HG03378 (cell line): ENCODE measurements around the gene OR10J1.

Experiments used
- ATAC-seq: cut with Tn5 transposase; IDR thresholded peaks from one replicate; pipeline ENCODE4 v1.9.1; 2021; ENCODE audit warnings: mild to moderate bottlenecking, moderate library complexity; ENCODE audit not compliant: unreplicated experiment

Gene OR10J1

DNA sequence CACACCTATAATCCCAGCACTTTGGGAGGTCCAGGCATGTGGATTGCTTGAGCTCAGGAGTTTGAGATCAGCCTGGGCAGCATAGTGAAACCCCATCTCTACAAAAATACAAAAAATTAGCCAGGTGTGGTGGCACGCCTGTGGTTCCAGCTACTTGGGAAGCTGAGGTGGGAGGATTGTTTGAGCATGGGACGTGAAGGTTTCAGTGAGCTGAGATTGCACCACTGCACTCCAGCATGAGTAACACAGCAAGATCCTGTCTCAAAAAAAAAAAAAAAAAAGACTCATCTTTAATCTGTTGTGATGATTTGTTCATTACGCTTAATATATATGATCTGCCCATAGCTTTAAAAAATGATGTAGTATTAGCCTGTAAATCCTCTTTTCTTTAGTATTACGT lies 44.0 kb downstream of the OR10J1 start:
- no peak for ATAC-seq
